ENCODE measurements around the gene CAMTA1.

Gene CAMTA1

GRCh38 chr1:7383671-7384520 is 598.6 kb downstream of the CAMTA1 start:
- Mint-ChIP-seq H3K36me3 (no peaks in the 10 kb centered on the region), H3K4me1 (no peaks in the 10 kb centered on the region), H3K4me3 (no peak overlapping the region), H3K27ac (no peak overlapping the region), H3K9me3 (peaks cover 4% of the 10 kb centered on the region)
- DNase-seq (ENCODE audit: low spot score in 2 of 2) (no peak), ATAC-seq (no peak)

DNA sequence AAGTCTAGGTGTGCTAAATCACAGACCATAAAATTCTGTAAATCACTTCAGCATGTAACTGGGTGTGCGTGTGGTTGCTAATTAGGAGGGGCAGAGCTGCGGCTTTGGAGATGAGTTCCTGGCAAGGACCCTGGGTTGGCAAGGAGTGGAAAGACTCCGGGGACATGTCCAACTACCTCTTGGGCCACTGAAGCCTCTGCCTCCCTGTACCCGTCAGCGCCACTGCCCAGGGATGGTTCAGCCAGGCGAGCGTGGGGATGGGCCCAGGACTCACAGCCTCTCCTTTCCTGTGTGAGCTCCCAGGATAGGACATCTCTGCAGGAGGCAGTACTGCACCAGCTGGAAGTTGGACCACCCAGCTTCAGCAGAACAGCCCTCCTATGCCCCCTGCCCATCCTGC is 599.4 kb downstream of the CAMTA1 start:
- H3K4me1 Mint-ChIP-seq = no peaks in the 10 kb centered on the region
- H3K9me3 Mint-ChIP-seq = peaks cover 4% of the 10 kb centered on the region
- no peak overlapping the region for H3K4me3 Mint-ChIP-seq
- no peaks in the 10 kb centered on the region for H3K36me3 Mint-ChIP-seq
- no peak for DNase-seq (ENCODE audit: low spot score in 2 of 2)
- ATAC-seq = peak; percentile 8
- no peak overlapping the region for H3K27ac Mint-ChIP-seq

DNA sequence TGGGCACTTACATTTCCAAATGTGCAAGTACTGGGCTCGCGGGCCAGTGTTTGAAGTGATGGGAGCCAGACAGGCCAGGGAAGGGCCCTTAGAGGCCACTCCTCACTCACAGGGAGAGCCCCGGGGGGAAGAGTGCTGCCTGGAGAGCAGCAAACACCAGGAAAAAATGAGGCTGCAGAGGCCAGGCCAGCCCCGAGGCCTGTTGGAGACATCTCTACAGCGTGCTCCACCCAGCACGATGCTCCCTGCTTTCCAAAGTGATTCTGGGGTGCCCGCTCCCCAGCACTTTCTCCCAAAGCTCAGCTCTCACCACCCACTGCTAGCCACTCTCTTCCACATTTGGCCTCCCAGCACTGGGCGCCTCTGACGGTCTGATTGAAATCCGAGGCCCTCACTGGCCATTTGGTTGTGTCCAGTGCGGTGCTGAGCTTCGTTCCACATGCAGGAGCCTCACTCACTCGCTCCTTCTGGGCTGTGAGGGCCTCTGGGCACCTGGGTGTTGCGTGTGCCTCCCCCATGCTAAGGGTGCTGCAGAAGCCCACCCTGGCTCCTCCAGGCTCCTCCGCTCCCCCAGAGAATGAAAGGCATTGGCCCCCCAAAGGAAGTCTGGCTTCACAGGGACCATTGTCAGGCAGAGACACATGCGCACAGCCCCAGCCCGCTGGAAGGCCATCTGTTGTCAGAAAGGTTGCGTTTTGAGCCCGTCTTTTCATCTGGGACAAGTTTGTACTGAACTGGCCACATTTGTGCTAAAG is 600.4 kb downstream of the CAMTA1 start:
- DNase-seq (ENCODE audit: low spot score in 2 of 2) (no peak), ATAC-seq (no peak)
- Mint-ChIP-seq H3K4me1 (no peaks in the 10 kb centered on the region), H3K27ac (no peak overlapping the region), H3K4me3 (no peak overlapping the region), H3K36me3 (no peaks in the 10 kb centered on the region), H3K9me3 (peaks cover 4% of the 10 kb centered on the region)

- ATAC-seq (no peak), DNase-seq (ENCODE audit: low spot score in 2 of 2) (no peak)
- Mint-ChIP-seq H3K36me3 (no peaks in the 10 kb centered on the region), H3K9me3 (peaks cover 4% of the 10 kb centered on the region), H3K27ac (no peak overlapping the region), H3K4me3 (no peak overlapping the region), H3K4me1 (no peaks in the 10 kb centered on the region)
Measured at GRCh38 chr1:7386226-7387052, 601.2 kb downstream of the CAMTA1 start.

- H3K4me3 Mint-ChIP-seq = no peak overlapping the region
- no peak for DNase-seq (ENCODE audit: low spot score in 2 of 2)
Measured at GRCh38 chr1:7387053-7387927, 602.0 kb downstream of the CAMTA1 start.

GRCh38 chr1:7388141-7388487 is 602.9 kb downstream of the CAMTA1 start:
- H3K36me3 Mint-ChIP-seq = no peaks in the 10 kb centered on the region
- no peaks in the 10 kb centered on the region for H3K9me3 Mint-ChIP-seq
- no peak for ATAC-seq
- DNase-seq (ENCODE audit: low spot score in 2 of 2) = no peak
- H3K27ac Mint-ChIP-seq = no peak overlapping the region
- no peaks in the 10 kb centered on the region for H3K4me1 Mint-ChIP-seq
- no peak overlapping the region for H3K4me3 Mint-ChIP-seq

More at GRCh38 chr1:7387053-7387927, 602.0 kb downstream of the CAMTA1 start:
- Mint-ChIP-seq H3K4me1 (no peaks in the 10 kb centered on the region), H3K36me3 (no peaks in the 10 kb centered on the region), H3K27ac (no peak overlapping the region), H3K9me3 (no peaks in the 10 kb centered on the region)
- no peak for ATAC-seq

- ATAC-seq (peak; percentile 5), DNase-seq (ENCODE audit: low spot score in 2 of 2) (no peak)
- Mint-ChIP-seq H3K4me1 (no peaks in the 10 kb centered on the region), H3K27ac (no peak overlapping the region), H3K9me3 (no peaks in the 10 kb centered on the region), H3K36me3 (no peaks in the 10 kb centered on the region), H3K4me3 (no peak overlapping the region)
Measured at GRCh38 chr1:7388488-7389185, 603.4 kb downstream of the CAMTA1 start.

DNA sequence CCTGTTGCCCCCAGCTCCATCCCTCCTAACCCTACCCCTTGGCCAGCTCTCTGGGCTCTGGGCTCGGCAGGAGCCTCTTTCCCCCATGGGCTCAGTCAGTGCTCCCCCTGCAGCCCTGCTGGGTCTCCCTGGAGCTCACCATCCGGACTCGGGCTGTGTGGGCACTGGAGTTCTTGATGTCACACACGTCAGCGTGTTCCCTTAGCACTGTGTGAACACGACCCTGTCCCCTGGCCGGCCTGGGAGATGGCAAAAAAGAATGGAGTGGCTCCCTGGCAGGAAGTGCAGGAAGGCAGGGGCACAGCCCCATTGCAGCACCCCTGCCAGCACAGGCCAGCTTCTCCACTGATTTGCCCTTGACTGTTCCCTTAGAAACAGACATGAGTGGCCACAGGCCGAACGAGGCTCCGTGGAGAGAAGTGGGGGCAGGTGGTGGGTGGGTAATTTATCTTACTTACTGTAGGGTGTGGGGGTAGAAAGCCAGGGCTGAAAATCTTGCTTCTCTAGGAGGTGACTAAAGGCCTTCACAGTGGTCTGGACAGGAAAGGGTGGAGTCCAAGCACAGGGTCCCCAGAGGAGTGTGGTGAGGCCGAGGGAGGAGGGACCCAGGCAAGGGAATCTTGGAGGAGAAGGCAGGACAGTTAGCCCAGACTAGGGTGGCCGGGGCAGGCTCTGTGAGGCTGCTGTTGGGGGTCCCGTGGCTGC is 604.1 kb downstream of the CAMTA1 start:
- no peak overlapping the region for H3K4me3 Mint-ChIP-seq
- no peaks in the 10 kb centered on the region for H3K36me3 Mint-ChIP-seq
- ATAC-seq (no peak), DNase-seq (ENCODE audit: low spot score in 2 of 2) (no peak)
- no peak overlapping the region for H3K27ac Mint-ChIP-seq
- no peaks in the 10 kb centered on the region for H3K9me3 Mint-ChIP-seq
- no peaks in the 10 kb centered on the region for H3K4me1 Mint-ChIP-seq

- no peaks in the 10 kb centered on the region for H3K36me3 Mint-ChIP-seq
- no peak for DNase-seq (ENCODE audit: low spot score in 2 of 2)
- H3K4me3 Mint-ChIP-seq = no peak overlapping the region
- peak; percentile 44 for ATAC-seq
- H3K27ac Mint-ChIP-seq = no peak overlapping the region
- no peaks in the 10 kb centered on the region for H3K4me1 Mint-ChIP-seq
- no peaks in the 10 kb centered on the region for H3K9me3 Mint-ChIP-seq
Measured at GRCh38 chr1:7389906-7390603, 604.8 kb downstream of the CAMTA1 start.

DNA sequence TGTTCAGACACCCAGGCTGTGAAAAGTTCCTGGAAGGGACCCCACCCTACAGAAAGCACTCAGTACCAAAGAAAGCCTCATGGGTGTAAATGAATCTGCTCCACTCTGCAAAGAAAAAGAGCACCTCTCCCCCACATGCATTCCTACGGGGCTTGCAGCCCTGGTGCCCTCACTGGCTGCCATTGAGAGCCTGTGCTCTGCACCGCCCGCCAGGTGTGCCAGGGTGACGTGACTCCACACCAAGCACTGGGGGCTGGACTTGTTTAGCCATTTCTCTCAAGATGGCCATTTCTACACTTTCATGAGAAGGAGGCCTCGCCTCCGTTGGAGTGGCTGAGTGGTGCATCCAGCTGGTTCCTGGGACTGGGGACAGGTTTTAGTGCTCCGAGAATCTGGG is 605.3 kb downstream of the CAMTA1 start:
- no peaks in the 10 kb centered on the region for H3K36me3 Mint-ChIP-seq
- H3K9me3 Mint-ChIP-seq = peaks cover 4% of the 10 kb centered on the region
- ATAC-seq (peak; percentile 14), DNase-seq (ENCODE audit: low spot score in 2 of 2) (peak in 1 of 2 donors; percentile 47)
- no peaks in the 10 kb centered on the region for H3K4me1 Mint-ChIP-seq
- no peak overlapping the region for H3K4me3 Mint-ChIP-seq
- no peak overlapping the region for H3K27ac Mint-ChIP-seq

- ATAC-seq (no peak), DNase-seq (ENCODE audit: low spot score in 2 of 2) (no peak)
- H3K4me3 Mint-ChIP-seq = no peak overlapping the region
- H3K36me3 Mint-ChIP-seq = no peaks in the 10 kb centered on the region
- peaks cover 6% of the 10 kb centered on the region for H3K9me3 Mint-ChIP-seq
- H3K27ac Mint-ChIP-seq = no peak overlapping the region
- no peaks in the 10 kb centered on the region for H3K4me1 Mint-ChIP-seq
Measured at GRCh38 chr1:7393136-7393535, 607.9 kb downstream of the CAMTA1 start.

- Mint-ChIP-seq H3K9me3 (peaks cover 11% of the 10 kb centered on the region), H3K4me1 (no peaks in the 10 kb centered on the region), H3K4me3 (no peak overlapping the region), H3K27ac (no peak overlapping the region), H3K36me3 (no peaks in the 10 kb centered on the region)
- DNase-seq (ENCODE audit: low spot score in 2 of 2) = no peak
- no peak for ATAC-seq
Measured at GRCh38 chr1:7395251-7395650, 610.0 kb downstream of the CAMTA1 start.

GRCh38 chr1:7398982-7399381 is 613.7 kb downstream of the CAMTA1 start:
- Mint-ChIP-seq H3K4me1 (no peaks in the 10 kb centered on the region), H3K27ac (no peak overlapping the region), H3K36me3 (no peaks in the 10 kb centered on the region), H3K9me3 (peaks cover 17% of the 10 kb centered on the region), H3K4me3 (no peak overlapping the region)
- no peak for DNase-seq (ENCODE audit: low spot score in 2 of 2)
- no peak for ATAC-seq
